Fibroblast of skin of right quadriceps (primary cell): ENCODE results near the gene UVRAG.
A peak's percentile ranks its signal among the peaks of the same experiment; 100 is the strongest.

Experiments
- DNase-seq: peaks from one replicate; pipeline ENCODE4 v3.0.0-alpha.2; 2013

The UVRAG gene

GRCh38 chr11:76158394-76159302 is 343.6 kb downstream of the UVRAG start:
- no peak for DNase-seq

- no peak for DNase-seq
These were observed 344.4 kb downstream of the UVRAG start for GRCh38 chr11:76159303-76159937.

GRCh38 chr11:76159983-76160661 is 345.1 kb downstream of the UVRAG start:
- DNase-seq = no peak

- no peak for DNase-seq
These were observed 345.8 kb downstream of the UVRAG start for GRCh38 chr11:76160856-76161255.

- peak; percentile 60 for DNase-seq
These were observed 346.4 kb downstream of the UVRAG start for GRCh38 chr11:76161261-76161961.

GRCh38 chr11:76162336-76163288 is 347.6 kb downstream of the UVRAG start:
- no peak for DNase-seq

- no peak for DNase-seq
These were observed 348.4 kb downstream of the UVRAG start for GRCh38 chr11:76163289-76163880.

- DNase-seq = no peak
These were observed 349.1 kb downstream of the UVRAG start for GRCh38 chr11:76164081-76164480.

- DNase-seq = no peak
These were observed 350.1 kb downstream of the UVRAG start for GRCh38 chr11:76164861-76165751.

- DNase-seq = no peak
These were observed 351.3 kb downstream of the UVRAG start for GRCh38 chr11:76166314-76166713.

- DNase-seq = no peak
These were observed 352.6 kb downstream of the UVRAG start for GRCh38 chr11:76167590-76167989.

GRCh38 chr11:76169473-76169896 is 354.5 kb downstream of the UVRAG start:
- DNase-seq = no peak

GRCh38 chr11:76170468-76170867 is 355.5 kb downstream of the UVRAG start:
- no peak for DNase-seq

GRCh38 chr11:76172583-76172982 is 357.6 kb downstream of the UVRAG start:
- DNase-seq = no peak

GRCh38 chr11:76173663-76174062 is 358.7 kb downstream of the UVRAG start:
- no peak for DNase-seq

GRCh38 chr11:76174330-76174729 is 359.3 kb downstream of the UVRAG start:
- DNase-seq = no peak

- DNase-seq = no peak
These were observed 360.8 kb downstream of the UVRAG start for GRCh38 chr11:76175783-76176182.

- no peak for DNase-seq
These were observed 361.5 kb downstream of the UVRAG start for GRCh38 chr11:76176463-76176862.

- DNase-seq = no peak
These were observed 362.3 kb downstream of the UVRAG start for GRCh38 chr11:76177250-76177686.

- no peak for DNase-seq
These were observed 364.1 kb downstream of the UVRAG start for GRCh38 chr11:76179147-76179546.
